Measurements from ENCODE around the gene RCC1.
A peak's percentile ranks its signal among the peaks of the same experiment; 100 is the strongest.
"Not testable (repeated sequence)": the region's sequence is repeated elsewhere in the genome, so short reads cannot be mapped to it uniquely, and the experiment has no call there.

RCC1 gene

GRCh38 chr1:28505406-28506187, at the start of gene RCC1:
Gene RCC1, plus strand, starts transcription at chr1:28506043. Its CDS starts 23,824 bp downstream, at chr1:28529867.
- Histone ChIP-seq H3K4me2 (peak within 1 kb of the TSS; percentile 95), H3K4me3 (peak within 1 kb of the TSS; percentile 83), H3K9me3 (no peaks in the 10 kb centered on the region), H3K27me3 (no peaks in the 10 kb centered on the region), H3K36me3 (peaks cover 54% of the 10 kb centered on the region), H4K20me1 (peaks cover 41% of the 10 kb centered on the region), H3K4me1 (peaks cover 35% of the 10 kb centered on the region), H3K27ac (peak within 1 kb of the TSS; percentile 99), H3K9ac (peak within 1 kb of the TSS; percentile 100)
- no peak for TF ChIP-seq Cebpa-rat (IDR thresholded peaks at IDR 0.05)

- Histone ChIP-seq H3K27ac (no peak overlapping the region), H3K4me2 (peak overlapping the region; percentile 21; the same call in 1 of the 2 replicates), H3K9ac (no peak overlapping the region)
Measured at GRCh38 chr1:28456078-28456477, 49.8 kb upstream of the RCC1 start.

GRCh38 chr1:28457678-28458077, 48.2 kb upstream of the RCC1 start:
- H3K36me3 ChIP-seq, result peaks cover 44% of the 10 kb centered on the region
- H3K27ac ChIP-seq, result no peak overlapping the region
- TF ChIP-seq Cebpa-rat (IDR thresholded peaks at IDR 0.05), result no peak
- no peak overlapping the region for H3K4me3 ChIP-seq
- no peak overlapping the region for H3K4me2 ChIP-seq
- H3K9me3 ChIP-seq, result no peaks in the 10 kb centered on the region
- H4K20me1 ChIP-seq, result no peaks in the 10 kb centered on the region
- no peaks in the 10 kb centered on the region for H3K27me3 ChIP-seq
- peaks cover 14% of the 10 kb centered on the region for H3K4me1 ChIP-seq
- H3K9ac ChIP-seq, result no peak overlapping the region

More at GRCh38 chr1:28456078-28456477, 49.8 kb upstream of the RCC1 start:
- H3K4me1 ChIP-seq, result peaks cover 14% of the 10 kb centered on the region
- H3K27me3 ChIP-seq, result no peaks in the 10 kb centered on the region
- no peak overlapping the region for H3K4me3 ChIP-seq
- TF ChIP-seq Cebpa-rat (IDR thresholded peaks at IDR 0.05), result no peak
- H3K9me3 ChIP-seq, result no peaks in the 10 kb centered on the region
- peaks cover 45% of the 10 kb centered on the region for H3K36me3 ChIP-seq
- no peaks in the 10 kb centered on the region; the same call in 1 of the 2 replicates for H4K20me1 ChIP-seq

- no peaks in the 10 kb centered on the region for H3K27me3 ChIP-seq
- no peak overlapping the region for H3K4me2 ChIP-seq
- H3K4me1 ChIP-seq, result peaks cover 14% of the 10 kb centered on the region
- no peak overlapping the region for H3K4me3 ChIP-seq
- no peaks in the 10 kb centered on the region for H3K9me3 ChIP-seq
- no peak overlapping the region for H3K27ac ChIP-seq
- no peak overlapping the region for H3K9ac ChIP-seq
- no peak for TF ChIP-seq Cebpa-rat (IDR thresholded peaks at IDR 0.05)
- no peaks in the 10 kb centered on the region for H4K20me1 ChIP-seq
- peaks cover 48% of the 10 kb centered on the region for H3K36me3 ChIP-seq
Measured at GRCh38 chr1:28458237-28459228, 47.3 kb upstream of the RCC1 start.

DNA sequence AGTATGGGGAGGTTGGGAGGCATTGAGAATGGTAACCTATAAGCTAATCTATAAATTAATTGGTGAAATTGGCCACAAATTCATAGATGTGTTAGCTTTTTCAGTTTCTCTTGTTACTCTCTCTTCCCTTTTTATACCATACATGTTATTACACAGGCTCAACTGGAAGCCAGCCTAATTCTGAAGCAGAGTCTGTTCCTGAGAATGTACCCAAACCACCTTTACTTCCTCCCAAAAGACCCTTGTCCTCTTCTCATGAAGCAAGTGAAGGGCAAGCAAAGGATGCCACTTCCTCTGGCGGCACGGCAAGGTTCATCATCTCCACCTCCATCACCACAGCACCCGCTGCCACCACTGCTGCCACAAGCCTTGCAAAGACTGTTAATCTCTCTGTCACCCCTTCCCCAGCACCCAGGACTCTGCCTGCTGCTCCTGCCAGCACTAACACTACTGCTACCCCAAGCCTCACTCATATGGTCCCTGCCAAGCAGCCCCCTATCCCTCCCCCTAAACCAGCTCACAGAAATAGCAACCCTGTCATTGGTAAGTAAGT, 39.5 kb upstream of the RCC1 start:
- Histone ChIP-seq H3K9ac (no peak overlapping the region), H3K4me3 (no peak overlapping the region), H3K27ac (no peak overlapping the region), H3K9me3 (no peaks in the 10 kb centered on the region), H3K4me2 (no peak overlapping the region), H3K4me1 (no peaks in the 10 kb centered on the region), H3K36me3 (peaks cover 90% of the 10 kb centered on the region), H4K20me1 (no peaks in the 10 kb centered on the region), H3K27me3 (no peaks in the 10 kb centered on the region)
- TF ChIP-seq Cebpa-rat (IDR thresholded peaks at IDR 0.05), result no peak

- no peaks in the 10 kb centered on the region for H3K27me3 ChIP-seq
Measured at GRCh38 chr1:28470146-28470545, 35.7 kb upstream of the RCC1 start.

GRCh38 chr1:28479497-28479896, 26.3 kb upstream of the RCC1 start:
- H3K4me1 ChIP-seq, H3K4me2 ChIP-seq, H3K4me3 ChIP-seq, H3K9me3 ChIP-seq, H3K9ac ChIP-seq, H3K27ac ChIP-seq, H3K27me3 ChIP-seq, H4K20me1 ChIP-seq: not testable (repeated sequence)
- H3K36me3 ChIP-seq, result peaks cover 95% of the 10 kb centered on the region

More at GRCh38 chr1:28470146-28470545, 35.7 kb upstream of the RCC1 start:
- Histone ChIP-seq H3K27ac (no peak overlapping the region), H3K4me2 (no peak overlapping the region), H3K9me3 (no peaks in the 10 kb centered on the region), H3K4me3 (no peak overlapping the region), H4K20me1 (no peaks in the 10 kb centered on the region), H3K9ac (no peak overlapping the region), H3K4me1 (no peaks in the 10 kb centered on the region), H3K36me3 (peaks cover 90% of the 10 kb centered on the region)
- TF ChIP-seq Cebpa-rat (IDR thresholded peaks at IDR 0.05), result no peak

GRCh38 chr1:28480308-28480707, 25.5 kb upstream of the RCC1 start:
- Histone ChIP-seq H3K36me3 (peaks cover 97% of the 10 kb centered on the region), H4K20me1 (no peaks in the 10 kb centered on the region), H3K9ac (no peak overlapping the region), H3K4me1 (no peaks in the 10 kb centered on the region), H3K9me3 (no peaks in the 10 kb centered on the region), H3K4me2 (no peak overlapping the region), H3K27me3 (no peaks in the 10 kb centered on the region), H3K4me3 (no peak overlapping the region), H3K27ac (no peak overlapping the region)
- no peak for TF ChIP-seq Cebpa-rat (IDR thresholded peaks at IDR 0.05)

- H3K27me3 ChIP-seq, result no peaks in the 10 kb centered on the region
- H3K4me2 ChIP-seq, result no peak overlapping the region
- H4K20me1 ChIP-seq, result no peaks in the 10 kb centered on the region
- no peak overlapping the region for H3K4me3 ChIP-seq
- no peaks in the 10 kb centered on the region for H3K4me1 ChIP-seq
- H3K27ac ChIP-seq, result no peak overlapping the region
- TF ChIP-seq Cebpa-rat (IDR thresholded peaks at IDR 0.05), result no peak
- H3K9me3 ChIP-seq, result no peaks in the 10 kb centered on the region
- H3K9ac ChIP-seq, result no peak overlapping the region
- peaks cover 99% of the 10 kb centered on the region for H3K36me3 ChIP-seq
Measured at GRCh38 chr1:28482138-28482537, 23.7 kb upstream of the RCC1 start.

Measured in BLaER1 (cell line).